Uterus (tissue), 4 donors: ENCODE data around the gene LMNTD1. TPM values are rescaled to one million over a fixed set of nuclear protein-coding genes. Genes with fewer than 3 reads are reported as not detected.

Experiments used
- DNase-seq, 2 donors: peaks; one replicate each; pipeline ENCODE4 v3.0.0-alpha.2; 2019 to 2020
- H3K27ac ChIP-seq, 2 donors: fragments of 200-600 bp; sonication (generic); 1 replicate in 1 of 2; 2 replicates in 1 of 2; pipeline ENCODE4 v1.5.1; 2016 to 2018
- H3K27me3 ChIP-seq, 2 donors: fragments of 200-600 bp; sonication (generic); one replicate each; pipeline ENCODE4 v1.5.1; 2018 to 2019; ENCODE audit warnings: control low read depth in 1 of 2
- H3K36me3 ChIP-seq, 2 donors: fragments of 200-600 bp; sonication (generic); one replicate each; pipeline ENCODE4 v1.5.1; 2019; ENCODE audit warnings: control low read depth in 1 of 2
- H3K4me1 ChIP-seq, 2 donors: fragments of 200-600 bp; sonication (generic); one replicate each; pipeline ENCODE4 v1.5.1; 2018 to 2019; ENCODE audit warnings: control low read depth in 1 of 2
- H3K4me3 ChIP-seq, 2 donors: fragments of 200-600 bp; sonication (generic); 1 replicate in 1 of 2; 2 replicates in 1 of 2; pipeline ENCODE4 v1.5.1; 2018 to 2019; ENCODE audit warnings: mild to moderate bottlenecking in 1 of 2
- H3K9me3 ChIP-seq, 2 donors: fragments of 200-600 bp; sonication (generic); one replicate each; pipeline ENCODE4 v1.5.1; 2019; ENCODE audit warnings: control low read depth in 1 of 2
- CTCF ChIP-seq, 4 experiments: fragments of 200-600 bp in 2 of 4; fragments of 450-650 bp in 2 of 4; sonication (generic) in 2 of 4; IDR thresholded peaks; one replicate each; pipeline ENCODE4 v1.5.1; 2016 to 2019; ENCODE audit warnings: antibody characterized with exemption in 4 of 4, mild to moderate bottlenecking in 2 of 4, moderate library complexity in 1 of 4
- POLR2A ChIP-seq, 2 donors: fragments of 450-650 bp; IDR thresholded peaks; one replicate each; pipeline ENCODE4 v1.6.1; 2016; ENCODE audit warnings: antibody characterized with exemption in 2 of 2, mild to moderate bottlenecking in 1 of 2, moderate library complexity in 1 of 2
- intact Hi-C: fragments of 100-400 bp; cut with DNase I; formaldehyde crosslinking; loops from one replicate; pipeline ENCODE4 v1.15.1; 2023; ENCODE audit warnings: low total_unique reads
- total RNA-seq, 4 donors: library from RNA; depleted of rRNA in 3 of 4; stranded (reverse); fragments of >200 nt in 3 of 4; gene quantifications; one replicate each; pipeline versions ENCODE4 v1.1.0 to v1.2.4, GENCODE V29; 2014 to 2023
- donor health status: DM: yes; HTN: yes; CAD: no.

LMNTD1 gene
- total RNA-seq, 4 donors from 2014 or later: 6.6 TPM; not detected in 3

- intact Hi-C loops: no loop called here
- Histone ChIP-seq H3K27me3 (no peaks in the 10 kb centered on the region), H3K27ac (no peak overlapping the region), H3K9me3 (no peaks in the 10 kb centered on the region), H3K4me3 (no peak overlapping the region), H3K36me3 (no peaks in the 10 kb centered on the region), H3K4me1 (no peaks in the 10 kb centered on the region)
- DNase-seq: no peak
- TF ChIP-seq CTCF (IDR thresholded peaks at IDR 0.05) (no peak), POLR2A (IDR thresholded peaks at IDR 0.05) (no peak)
Measured at GRCh38 chr12:25521625-25522256, 31.3 kb downstream of the LMNTD1 start.

DNA sequence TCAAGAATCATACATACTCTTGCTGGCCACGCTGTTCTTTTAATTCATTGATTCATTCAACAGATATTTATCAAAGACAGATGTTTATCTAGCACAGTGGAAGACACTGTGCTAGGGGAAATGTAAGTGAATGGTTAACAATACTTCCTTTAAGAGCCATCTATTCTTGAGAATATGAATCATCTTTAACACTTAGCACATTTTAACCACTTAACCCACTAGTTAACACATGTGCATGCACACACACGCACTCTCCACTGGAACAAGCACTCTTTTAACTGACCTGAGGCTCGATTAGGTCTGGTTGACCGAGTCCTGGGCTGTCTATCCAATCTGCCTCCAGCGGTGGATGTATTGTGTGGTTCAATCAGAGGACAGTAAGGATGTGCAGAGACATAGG lies 34.6 kb downstream of the LMNTD1 start:
- intact Hi-C loops: no loop called here
- H3K4me3 ChIP-seq: no peak overlapping the region
- no peaks in the 10 kb centered on the region for H3K36me3 ChIP-seq
- H3K27ac ChIP-seq: no peak overlapping the region
- H3K4me1 ChIP-seq: no peaks in the 10 kb centered on the region
- DNase-seq: no peak
- no peaks in the 10 kb centered on the region for H3K9me3 ChIP-seq
- H3K27me3 ChIP-seq: no peaks in the 10 kb centered on the region
- no peak for TF ChIP-seq POLR2A (IDR thresholded peaks at IDR 0.05)
- no peak for TF ChIP-seq CTCF (IDR thresholded peaks at IDR 0.05)

DNA sequence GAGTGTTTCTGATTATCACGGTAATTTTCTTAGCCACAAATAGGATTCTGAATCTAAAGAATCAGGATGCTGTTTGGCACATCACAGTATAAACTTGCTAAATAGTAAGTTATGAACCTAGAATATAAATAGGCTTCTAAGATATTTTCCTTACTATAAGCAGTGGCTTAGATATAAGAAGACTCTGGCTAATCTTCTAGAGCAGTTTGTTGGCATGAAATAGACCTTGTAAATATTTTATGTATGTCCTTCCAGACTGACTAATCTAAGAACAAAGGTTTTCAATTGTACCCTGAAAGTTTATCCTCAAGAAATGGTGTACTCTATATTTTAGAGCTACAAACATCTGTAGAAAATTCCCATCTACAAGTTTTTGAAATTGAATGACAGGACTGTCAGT lies 48.3 kb downstream of the LMNTD1 start:
- DNase-seq: no peak
- H3K36me3 ChIP-seq: no peaks in the 10 kb centered on the region
- TF ChIP-seq CTCF (IDR thresholded peaks at IDR 0.05) (no peak), POLR2A (IDR thresholded peaks at IDR 0.05) (no peak)

GRCh38 chr12:25503666-25504065 lies 49.4 kb downstream of the LMNTD1 start:
- no peaks in the 10 kb centered on the region for H3K9me3 ChIP-seq
- H3K27me3 ChIP-seq: no peaks in the 10 kb centered on the region
- no peaks in the 10 kb centered on the region for H3K4me1 ChIP-seq
- TF ChIP-seq POLR2A (IDR thresholded peaks at IDR 0.05) (no peak), CTCF (IDR thresholded peaks at IDR 0.05) (no peak)
- intact Hi-C loops: no loop called here
- H3K27ac ChIP-seq: no peak overlapping the region
- DNase-seq: no peak
- H3K4me3 ChIP-seq: no peak overlapping the region
- H3K36me3 ChIP-seq: no peaks in the 10 kb centered on the region

More for the DNA sequence above, 48.3 kb downstream of the LMNTD1 start:
- intact Hi-C loops: no loop called here
- Histone ChIP-seq H3K9me3 (no peaks in the 10 kb centered on the region), H3K27ac (no peak overlapping the region), H3K27me3 (no peaks in the 10 kb centered on the region), H3K4me3 (no peak overlapping the region), H3K4me1 (no peaks in the 10 kb centered on the region)

- TF ChIP-seq POLR2A (IDR thresholded peaks at IDR 0.05): no peak
- no peak for TF ChIP-seq CTCF (IDR thresholded peaks at IDR 0.05)
- DNase-seq: no peak
- Histone ChIP-seq H3K27me3 (no peaks in the 10 kb centered on the region), H3K4me1 (no peaks in the 10 kb centered on the region), H3K4me3 (no peak overlapping the region), H3K36me3 (no peaks in the 10 kb centered on the region), H3K27ac (no peak overlapping the region), H3K9me3 (no peaks in the 10 kb centered on the region)
- intact Hi-C loops: no loop called here
Measured at GRCh38 chr12:25502596-25502995, 50.5 kb downstream of the LMNTD1 start.
